HG02759 (cell line): ENCODE results near the gene SCN3B.

Experiments used
- ATAC-seq: cut with Tn5 transposase; IDR thresholded peaks from one replicate; pipeline ENCODE4 v1.9.1; 2021; ENCODE audit warnings: mild to moderate bottlenecking, moderate library complexity; ENCODE audit not compliant: unreplicated experiment

Gene SCN3B

DNA sequence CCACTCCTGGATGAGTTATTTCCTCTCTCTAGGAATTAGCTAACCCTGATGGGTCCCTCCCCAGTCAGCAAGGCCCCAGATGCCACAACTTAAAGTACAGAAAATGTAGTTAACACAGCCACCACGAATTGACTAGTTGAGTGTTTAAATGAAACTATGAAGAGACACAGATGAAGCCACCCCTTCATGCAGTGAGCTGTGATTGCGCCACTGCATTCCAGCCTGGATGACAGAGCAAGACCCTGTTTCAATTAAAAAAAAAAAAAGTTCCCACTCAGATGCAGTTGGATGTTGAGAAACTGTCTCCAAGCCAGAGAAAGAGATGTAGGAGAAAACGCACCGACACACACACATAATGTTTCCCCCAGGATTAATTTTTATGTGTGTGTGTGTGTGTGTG lies 53.3 kb downstream of the SCN3B start:
- no peak for ATAC-seq

- no peak for ATAC-seq
Measured at GRCh38 chr11:123597859-123598258, 56.6 kb downstream of the SCN3B start.

DNA sequence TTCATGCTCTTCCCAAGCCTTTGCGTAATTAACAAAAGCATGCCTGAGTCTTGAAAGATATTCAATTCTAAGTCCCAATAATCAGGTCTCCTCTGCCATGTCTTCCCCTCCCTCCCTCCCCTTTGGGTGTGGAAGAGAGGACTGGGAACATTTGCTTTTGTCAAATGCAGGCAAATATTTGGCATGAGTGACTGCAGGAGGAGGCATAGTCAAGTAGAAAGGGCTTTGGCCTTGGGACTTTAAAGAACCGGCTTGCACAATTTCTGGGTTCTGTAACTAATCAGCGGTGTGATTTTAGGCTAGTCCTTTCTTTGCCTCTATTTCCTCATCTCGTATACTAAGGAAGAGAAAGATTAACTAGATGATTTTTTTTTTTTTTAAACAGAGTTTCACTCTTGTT lies 59.5 kb downstream of the SCN3B start:
- ATAC-seq: no peak

DNA sequence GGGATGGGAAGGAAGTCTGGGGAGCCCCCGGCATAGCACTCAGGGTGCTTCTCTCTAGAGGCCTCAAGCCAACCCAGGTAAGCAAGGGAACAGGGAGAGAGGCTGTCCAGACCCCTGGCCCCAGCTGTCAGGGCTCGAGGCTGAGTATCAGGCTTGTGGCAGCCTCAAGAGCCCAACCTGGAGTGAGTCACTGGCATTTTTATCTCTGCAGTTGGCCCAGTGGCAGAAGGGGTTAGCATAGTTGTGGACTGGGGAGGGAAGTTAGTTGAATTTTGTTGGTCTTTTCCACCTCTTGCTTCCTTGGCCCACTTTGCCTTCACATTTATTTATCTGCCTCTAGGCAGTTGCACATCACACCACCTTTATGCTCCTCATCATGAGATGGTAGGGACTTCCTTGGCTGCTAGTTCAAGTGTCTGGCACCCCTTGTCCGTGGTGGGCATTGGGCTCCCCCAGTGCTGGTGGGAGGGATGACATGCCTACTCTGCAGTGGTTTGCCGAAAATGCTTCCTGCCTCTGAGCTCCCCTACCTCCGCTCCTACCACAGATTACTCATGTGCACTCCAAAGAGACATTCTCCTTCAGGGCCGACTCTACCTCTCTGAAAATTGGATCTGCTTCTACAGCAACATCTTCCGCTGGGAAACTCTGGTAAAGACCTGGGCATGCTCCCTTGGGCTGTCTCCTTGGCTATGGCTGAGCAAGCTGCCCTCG lies 60.1 kb downstream of the SCN3B start:
- ATAC-seq: no peak

GRCh38 chr11:123593570-123593969 lies 60.9 kb downstream of the SCN3B start:
- ATAC-seq: no peak

DNA sequence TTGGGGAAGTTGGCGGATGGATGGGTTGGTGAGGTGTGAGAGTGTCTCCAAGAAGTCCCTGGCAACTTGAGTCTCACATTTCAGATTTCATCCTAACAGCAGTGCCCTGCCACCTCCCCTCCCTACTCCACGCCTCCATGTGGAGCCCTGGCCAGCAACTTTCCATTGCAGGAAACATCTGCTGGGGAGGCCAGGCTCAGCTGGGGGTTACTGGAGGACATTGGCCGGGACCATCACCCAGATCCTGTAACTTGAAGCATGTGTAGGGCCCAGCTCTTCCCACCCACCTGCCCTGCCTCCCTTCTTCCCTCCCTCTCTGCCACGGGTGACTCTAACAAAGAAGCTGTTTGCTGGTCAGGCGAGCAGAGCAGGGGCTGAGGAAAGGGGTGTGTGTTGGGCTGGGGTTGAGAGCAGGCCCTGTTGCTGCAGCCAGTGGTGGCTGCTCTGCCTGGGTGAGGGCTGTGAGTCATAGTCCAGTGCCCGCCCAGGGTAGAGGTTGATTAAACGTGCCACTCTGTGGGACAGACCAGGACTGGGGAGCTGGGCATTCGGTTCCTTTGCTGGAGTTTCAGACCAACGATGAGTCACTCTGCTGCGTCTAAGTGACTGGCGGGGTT lies 64.0 kb downstream of the SCN3B start:
- ATAC-seq: no peak

GRCh38 chr11:123588864-123589262 lies 65.6 kb downstream of the SCN3B start:
- ATAC-seq: no peak

- ATAC-seq: no peak
Measured at GRCh38 chr11:123588117-123588863, 66.1 kb downstream of the SCN3B start.

DNA sequence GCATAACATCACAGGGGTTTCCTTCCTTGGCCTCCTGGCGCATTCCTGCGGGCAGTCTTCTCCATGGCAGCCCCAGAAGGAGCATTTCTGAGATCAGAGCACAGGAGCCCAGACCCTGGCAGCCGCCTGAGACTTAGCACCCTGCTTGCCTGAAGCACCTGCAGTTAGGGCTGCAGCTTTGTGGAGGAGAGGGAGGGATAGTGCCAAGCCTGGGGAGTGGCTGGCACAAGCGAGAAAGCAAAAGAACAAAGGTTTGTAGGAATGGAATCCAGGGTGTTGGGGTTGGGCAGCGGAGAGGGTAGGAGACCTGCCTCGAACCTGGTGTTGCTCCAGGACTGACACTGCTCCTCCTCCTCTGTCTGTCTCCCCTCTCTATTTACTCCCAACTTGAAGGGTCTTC lies 66.9 kb downstream of the SCN3B start:
- ATAC-seq: no peak

DNA sequence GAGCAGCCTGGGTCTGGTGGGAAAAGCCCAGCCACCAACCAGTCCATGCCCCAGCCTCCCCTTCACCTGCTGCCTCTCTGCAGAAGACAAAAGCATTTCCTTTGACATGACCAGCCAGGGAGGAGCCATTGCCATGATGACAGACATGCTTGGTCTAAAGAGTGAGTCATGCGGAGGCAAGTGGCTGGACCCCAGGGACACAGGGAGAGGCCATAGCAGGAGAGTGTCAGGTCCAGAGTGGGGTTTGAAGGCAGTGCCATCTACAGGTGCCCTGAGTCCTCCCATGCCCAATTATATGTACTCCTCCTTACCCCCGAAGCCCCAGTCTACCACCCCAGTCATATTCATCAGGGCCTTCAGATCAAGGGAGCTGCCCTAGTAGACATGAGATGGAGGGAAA lies 67.4 kb downstream of the SCN3B start:
- no peak for ATAC-seq

GRCh38 chr11:123586568-123586967 lies 67.9 kb downstream of the SCN3B start:
- no peak for ATAC-seq

DNA sequence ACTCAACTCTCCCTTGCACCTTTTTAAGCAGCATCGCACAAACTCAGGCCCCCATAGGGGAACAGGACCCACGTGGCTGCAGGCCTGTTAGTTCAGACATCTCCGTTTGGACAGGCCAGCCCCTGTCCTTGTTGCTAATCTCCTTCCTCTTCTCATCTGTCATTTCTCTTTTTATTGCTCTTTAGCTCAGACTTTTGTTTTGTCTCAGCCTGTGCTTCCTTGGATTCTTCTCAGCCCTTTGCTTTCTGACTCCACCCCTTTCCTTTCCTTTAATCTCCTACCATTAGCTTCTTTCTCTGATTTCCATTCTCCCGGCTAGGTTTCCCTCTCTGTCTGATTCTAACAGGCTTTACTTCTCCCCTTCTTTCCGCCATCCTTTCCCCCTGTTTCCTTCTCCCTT lies 68.7 kb downstream of the SCN3B start:
- ATAC-seq: no peak

GRCh38 chr11:123585206-123585605 lies 69.2 kb downstream of the SCN3B start:
- ATAC-seq: no peak

DNA sequence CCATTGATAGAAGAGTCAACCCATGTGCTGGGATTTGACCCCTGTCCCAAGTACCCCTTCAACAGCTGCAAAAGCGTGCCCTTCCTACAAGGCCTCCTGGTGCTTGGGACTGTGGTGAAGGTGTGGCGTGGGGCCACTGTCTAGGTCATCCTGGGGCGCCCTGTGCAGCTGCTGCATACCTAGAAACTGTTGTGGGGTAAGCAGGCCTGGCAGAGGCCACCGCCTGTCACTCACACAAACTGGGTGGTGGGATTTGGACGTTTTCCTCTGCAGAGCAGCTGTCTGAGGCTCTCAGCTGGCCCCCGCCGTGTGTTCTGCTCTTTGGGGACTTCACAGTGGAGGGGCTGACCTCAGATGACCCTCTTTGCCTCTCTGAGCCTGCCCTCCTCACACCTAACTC lies 69.7 kb downstream of the SCN3B start:
- no peak for ATAC-seq

GRCh38 chr11:123584186-123584585 lies 70.2 kb downstream of the SCN3B start:
- no peak for ATAC-seq

- ATAC-seq: no peak
Measured at GRCh38 chr11:123582992-123583504, 71.4 kb downstream of the SCN3B start.

- no peak for ATAC-seq
Measured at GRCh38 chr11:123581651-123582399, 72.6 kb downstream of the SCN3B start.

GRCh38 chr11:123580557-123581275 lies 73.7 kb downstream of the SCN3B start:
- peak; percentile 89 for ATAC-seq

GRCh38 chr11:123580137-123580536 lies 74.3 kb downstream of the SCN3B start:
- peak; percentile 6 for ATAC-seq

DNA sequence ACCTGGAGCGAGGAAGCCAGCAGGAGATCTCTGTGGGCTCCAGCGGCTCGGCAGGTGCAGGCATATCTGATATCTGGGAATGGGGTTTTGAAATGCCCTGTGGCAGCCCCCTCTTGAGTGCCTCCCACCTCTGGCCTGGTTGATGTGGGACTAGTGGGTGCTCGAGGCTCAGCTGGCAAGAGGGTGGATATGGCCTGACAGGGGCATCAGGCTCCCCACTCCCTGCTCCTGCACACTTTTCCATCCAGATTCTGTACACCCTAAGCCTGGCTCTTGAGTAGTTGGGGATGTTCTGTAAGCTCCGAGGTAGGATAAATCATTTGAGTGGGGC lies 75.0 kb downstream of the SCN3B start:
- no peak for ATAC-seq
